Panc1 (cell line): ENCODE measurements around the gene ANO4. TPM values are rescaled to one million over a fixed set of nuclear protein-coding genes. Genes with fewer than 3 reads are reported as not detected.

Source experiments
- ATAC-seq: fragments of 200-7000 bp; cut with Tn5 transposase; 2 replicates; pipeline ENCODE4 v1.9.1; 2020; ENCODE audit warnings: mild to moderate bottlenecking, moderate library complexity
- BruUV-seq: library from RNA; stranded (reverse); fragments of 400-500 nt; replicated peaks from 2 replicates; lab custom pipeline; 2021; lab: Mats Ljungman, UMichigan
- CTCF ChIA-PET: fragments of 300-600 bp; sonication (Branson Sonifier 250); formaldehyde crosslinking; loops from one replicate; lab custom pipeline; 2022; ENCODE audit warnings: antibody characterized with exemption; lab: Charles Lee
- POLR2A ChIA-PET: fragments of 300-600 bp; sonication (Branson Sonifier 250); formaldehyde crosslinking; loops from one replicate; lab custom pipeline; 2022; ENCODE audit warnings: antibody characterized with exemption; lab: Charles Lee
- DNase-seq: peaks from one replicate; pipeline ENCODE4 v3.0.0-alpha.2; 2010; ENCODE audit warnings: low read depth, low spot score
- H3K27ac ChIP-seq: 2 replicates; pipeline ENCODE4 v1.5.1; 2011; ENCODE audit warnings: mild to moderate bottlenecking, low read length, inconsistent platforms
- H3K27me3 ChIP-seq: fragments of 200-500 bp; sonication (Bioruptor generic); 2 replicates; pipeline ENCODE4 v1.6.0; 2014; ENCODE audit warnings: low read length, inconsistent platforms; ENCODE audit not compliant: control insufficient read depth, insufficient read depth
- H3K36me3 ChIP-seq: fragments of 200-500 bp; sonication (Bioruptor generic); 2 replicates; pipeline ENCODE4 v1.5.1; 2014; ENCODE audit warnings: inconsistent platforms, mild to moderate bottlenecking, low read length, moderate library complexity; ENCODE audit not compliant: control insufficient read depth, insufficient read depth
- H3K4me1 ChIP-seq: 2 replicates; pipeline ENCODE4 v1.5.1; 2011; ENCODE audit warnings: inconsistent platforms, mild to moderate bottlenecking, low read length, moderate library complexity; ENCODE audit not compliant: control insufficient read depth, insufficient read depth
- H3K4me3 ChIP-seq, 2 experiments: 2 replicates each; pipeline ENCODE4 v1.5.1; 2011 to 2012; ENCODE audit warnings: low read depth in 2 of 2, low read length in 2 of 2, mild to moderate bottlenecking in 2 of 2, inconsistent platforms in 1 of 2, moderate library complexity in 1 of 2
- H3K9me3 ChIP-seq: fragments of 200-500 bp; sonication (Bioruptor generic); 2 replicates; pipeline ENCODE4 v1.5.1; 2014; ENCODE audit warnings: low read depth, mild to moderate bottlenecking, inconsistent platforms, low read length, moderate library complexity; ENCODE audit not compliant: control insufficient read depth, insufficient read depth
- CTCF ChIP-seq: fragments of 450-650 bp; IDR thresholded peaks from 2 replicates; pipeline ENCODE4 v1.5.1; 2017; ENCODE audit warnings: mild to moderate bottlenecking
- POLR2AphosphoS5 ChIP-seq: IDR thresholded peaks from 2 replicates; pipeline ENCODE4 v1.6.1; 2012; ENCODE audit warnings: mild to moderate bottlenecking, low read depth, low read length, moderate library complexity
- SIN3A ChIP-seq: IDR thresholded peaks from 2 replicates; pipeline ENCODE4 v1.6.1; 2012; ENCODE audit warnings: low read depth, mild to moderate bottlenecking, low read length, moderate library complexity, borderline replicate concordance; ENCODE audit not compliant: insufficient read depth
- TCF7L2 ChIP-seq: IDR thresholded peaks from 2 replicates; pipeline ENCODE4 v1.6.1; 2011; ENCODE audit warnings: mild to moderate bottlenecking, low read depth, low read length, inconsistent platforms
- in situ Hi-C: cut with HindIII; loops from 2 replicates; pipeline ENCODE4 v1.10.0; 2016; ENCODE audit warnings: low sequenced_read_pairs, low pct_unique_long_range_greater_than_20kb
- intact Hi-C: fragments of 100-400 bp; cut with micrococcal nuclease; formaldehyde crosslinking; loops from one replicate; pipeline ENCODE4 v1.10.0; 2022; ENCODE audit not compliant: unreplicated experiment
- total RNA-seq: library from RNA; stranded (reverse); gene quantifications from one replicate; pipeline ENCODE4 v1.2.1, GENCODE V29; 2021; ENCODE audit not compliant: unreplicated experiment
- TF ChIP-seq, protein P1 (sequence below), 2 experiments: IDR thresholded peaks; 2 replicates each; pipeline ENCODE4 v1.6.1; 2011 to 2012; ENCODE audit warnings: low read depth in 2 of 2, control low read depth in 1 of 2, low read length in 1 of 2, mild to moderate bottlenecking in 1 of 2, moderate library complexity in 1 of 2; ENCODE audit not compliant: insufficient read depth in 1 of 2

Gene ANO4
- total RNA-seq, 1 experiment from 2014 or later: not detected

- DNase-seq (no peak), ATAC-seq (no peak)
- Histone ChIP-seq H3K27me3 (no peaks in the 10 kb centered on the region), H3K4me1 (no peaks in the 10 kb centered on the region), H3K9me3 (no peaks in the 10 kb centered on the region), H3K27ac (no peak overlapping the region), H3K36me3 (no peaks in the 10 kb centered on the region), H3K4me3 (no peak overlapping the region)
- no TSS peak for BruUV-seq
- no peak for TF ChIP-seq TCF7L2
- no peak for TF ChIP-seq SIN3A
- TF ChIP-seq, protein P1, sequence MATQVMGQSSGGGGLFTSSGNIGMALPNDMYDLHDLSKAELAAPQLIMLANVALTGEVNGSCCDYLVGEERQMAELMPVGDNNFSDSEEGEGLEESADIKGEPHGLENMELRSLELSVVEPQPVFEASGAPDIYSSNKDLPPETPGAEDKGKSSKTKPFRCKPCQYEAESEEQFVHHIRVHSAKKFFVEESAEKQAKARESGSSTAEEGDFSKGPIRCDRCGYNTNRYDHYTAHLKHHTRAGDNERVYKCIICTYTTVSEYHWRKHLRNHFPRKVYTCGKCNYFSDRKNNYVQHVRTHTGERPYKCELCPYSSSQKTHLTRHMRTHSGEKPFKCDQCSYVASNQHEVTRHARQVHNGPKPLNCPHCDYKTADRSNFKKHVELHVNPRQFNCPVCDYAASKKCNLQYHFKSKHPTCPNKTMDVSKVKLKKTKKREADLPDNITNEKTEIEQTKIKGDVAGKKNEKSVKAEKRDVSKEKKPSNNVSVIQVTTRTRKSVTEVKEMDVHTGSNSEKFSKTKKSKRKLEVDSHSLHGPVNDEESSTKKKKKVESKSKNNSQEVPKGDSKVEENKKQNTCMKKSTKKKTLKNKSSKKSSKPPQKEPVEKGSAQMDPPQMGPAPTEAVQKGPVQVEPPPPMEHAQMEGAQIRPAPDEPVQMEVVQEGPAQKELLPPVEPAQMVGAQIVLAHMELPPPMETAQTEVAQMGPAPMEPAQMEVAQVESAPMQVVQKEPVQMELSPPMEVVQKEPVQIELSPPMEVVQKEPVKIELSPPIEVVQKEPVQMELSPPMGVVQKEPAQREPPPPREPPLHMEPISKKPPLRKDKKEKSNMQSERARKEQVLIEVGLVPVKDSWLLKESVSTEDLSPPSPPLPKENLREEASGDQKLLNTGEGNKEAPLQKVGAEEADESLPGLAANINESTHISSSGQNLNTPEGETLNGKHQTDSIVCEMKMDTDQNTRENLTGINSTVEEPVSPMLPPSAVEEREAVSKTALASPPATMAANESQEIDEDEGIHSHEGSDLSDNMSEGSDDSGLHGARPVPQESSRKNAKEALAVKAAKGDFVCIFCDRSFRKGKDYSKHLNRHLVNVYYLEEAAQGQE (IDR thresholded peaks at IDR 0.05; ENCODE audit: insufficient read depth in 1 of 2, low read depth in 2 of 2, low read length in 1 of 2): no peak
- in situ Hi-C loops: no loop called here
- POLR2A ChIA-PET: no interaction called here
- CTCF ChIA-PET: no interaction called here
- intact Hi-C loops: no loop called here
Measured at GRCh38 chr12:100899301-100899700, 104.7 kb downstream of the ANO4 start.

DNA sequence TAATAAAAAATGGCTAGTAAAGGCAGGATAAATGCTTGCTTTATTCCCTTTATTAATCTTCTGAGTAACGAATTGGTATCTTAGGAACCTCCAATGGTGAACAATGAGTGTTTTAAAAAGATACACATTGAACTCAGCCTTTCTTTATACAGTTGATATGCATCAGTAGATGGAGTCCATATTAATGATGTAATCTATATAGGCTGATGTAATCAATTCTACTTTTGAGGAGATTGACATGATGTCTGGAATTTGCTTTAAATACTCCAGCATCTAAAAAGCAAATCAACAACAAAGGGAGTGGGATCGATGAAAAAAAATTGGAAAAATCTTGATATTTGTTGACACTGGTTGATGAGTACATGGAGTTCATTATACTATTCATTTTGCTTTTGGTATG is 106.2 kb downstream of the ANO4 start:
- Histone ChIP-seq H3K4me1 (no peaks in the 10 kb centered on the region), H3K27me3 (no peaks in the 10 kb centered on the region), H3K4me3 (no peak overlapping the region), H3K36me3 (no peaks in the 10 kb centered on the region), H3K27ac (no peak overlapping the region), H3K9me3 (no peaks in the 10 kb centered on the region)
- POLR2A ChIA-PET: no interaction called here
- intact Hi-C loops: no loop called here
- ATAC-seq (no peak), DNase-seq (no peak)
- no TSS peak for BruUV-seq
- TF ChIP-seq POLR2AphosphoS5 (no peak), CTCF (no peak), SIN3A (no peak), TCF7L2 (no peak)
- TF ChIP-seq, protein P1 (IDR thresholded peaks at IDR 0.05; ENCODE audit: insufficient read depth in 1 of 2, low read depth in 2 of 2, low read length in 1 of 2): no peak
- in situ Hi-C loops: no loop called here
- CTCF ChIA-PET: no interaction called here
